B cell (primary cell): ENCODE measurements around the gene IL6ST. TPM values are rescaled to one million over a fixed set of nuclear protein-coding genes. Genes with fewer than 3 reads are reported as not detected.

Experiments used
- ATAC-seq: fragments of 200-7000 bp; cut with Tn5 transposase; one replicate; pipeline ENCODE4 v1.10.0; 2021; ENCODE audit warnings: low read depth, mild to moderate bottlenecking, moderate number of reproducible peaks, moderate library complexity
- CTCF ChIA-PET: fragments of 350-600 bp; sonication (Branson Sonifier 250); formaldehyde crosslinking; loops from one replicate; lab custom pipeline; 2021; ENCODE audit warnings: antibody characterized with exemption, inconsistent platforms; lab: Charles Lee
- POLR2A ChIA-PET: fragments of 350-600 bp; sonication (Branson Sonifier 250); formaldehyde crosslinking; loops from one replicate; lab custom pipeline; 2021; ENCODE audit warnings: antibody characterized with exemption; lab: Charles Lee
- DNase-seq: peaks from one replicate; pipeline ENCODE4 v3.0.0; 2013
- H2AFZ ChIP-seq: 2 replicates; pipeline ENCODE4 v1.6.1; 2012; ENCODE audit warnings: mild to moderate bottlenecking, low read depth, low read length; ENCODE audit not compliant: insufficient read depth, poor library complexity, severe bottlenecking
- H3K27ac ChIP-seq, 2 donors: 1 replicate in 1 of 2; 2 replicates in 1 of 2; pipeline ENCODE4 v1.5.1; 2012 to 2013; ENCODE audit warnings: low read length in 2 of 2, mild to moderate bottlenecking in 2 of 2, moderate library complexity in 1 of 2
- H3K27me3 ChIP-seq, 4 experiments: fragments of 200-600 bp in 1 of 4; sonication (generic) in 1 of 4; replicated peaks in 1 of 4; 1 replicate in 2 of 4; 2 replicates in 2 of 4; pipeline versions ENCODE4 v1.6.1 to v1.7.0; 2013 to 2016; ENCODE audit warnings: low read length in 3 of 4, mild to moderate bottlenecking in 2 of 4, mixed read lengths in 1 of 4, moderate library complexity in 1 of 4; ENCODE audit not compliant: insufficient read depth in 4 of 4, control insufficient read depth in 3 of 4; ENCODE audit errors: control extremely low read depth in 1 of 4
- H3K36me3 ChIP-seq, 2 experiments: replicated peaks in 1 of 2; 1 replicate in 1 of 2; 2 replicates in 1 of 2; pipeline versions ENCODE4 v1.6.1 to v1.7.1; 2013; ENCODE audit warnings: low read length in 1 of 2; ENCODE audit not compliant: insufficient read depth in 2 of 2, control insufficient read depth in 1 of 2; ENCODE audit errors: control extremely low read depth in 1 of 2, extremely low read depth in 1 of 2
- H3K4me1 ChIP-seq, 2 donors: fragments of 200-600 bp in 1 of 2; sonication (generic) in 1 of 2; 1 replicate in 1 of 2; 2 replicates in 1 of 2; pipeline versions ENCODE4 v1.5.1 to v1.6.1; 2013 to 2017; ENCODE audit warnings: low read length in 2 of 2; ENCODE audit not compliant: control insufficient read depth in 2 of 2, insufficient read depth in 2 of 2
- H3K4me2 ChIP-seq: replicated peaks from 2 replicates; pipeline ENCODE3; 2012; ENCODE audit warnings: mild to moderate bottlenecking, low read depth, low read length; ENCODE audit not compliant: poor library complexity, severe bottlenecking
- H3K4me3 ChIP-seq, 5 experiments: fragments of 200-600 bp in 1 of 5; sonication (generic) in 1 of 5; 1 replicate in 3 of 5; 2 replicates in 2 of 5; pipeline versions ENCODE4 v1.5.1 to v1.7.0; 2011 to 2016; ENCODE audit warnings: low read length in 4 of 5, mild to moderate bottlenecking in 4 of 5, low read depth in 2 of 5, control low read depth in 1 of 5, moderate library complexity in 1 of 5; ENCODE audit not compliant: insufficient read depth in 1 of 5; ENCODE audit errors: control extremely low read depth in 1 of 5, extremely low read depth in 1 of 5
- H3K79me2 ChIP-seq: fragments of 200-600 bp; sonication (generic); one replicate; pipeline ENCODE4 v1.6.0; 2016; ENCODE audit warnings: low read length; ENCODE audit not compliant: control insufficient read depth, insufficient read depth
- H3K9ac ChIP-seq: fragments of 200-600 bp; sonication (generic); 2 replicates; pipeline ENCODE4 v1.6.1; 2017; ENCODE audit warnings: mild to moderate bottlenecking, low read length, moderate library complexity
- H3K9me3 ChIP-seq, 3 donors: one replicate each; pipeline versions ENCODE4 v1.6.1 to v1.7.1; 2013; ENCODE audit warnings: low read length in 2 of 3; ENCODE audit not compliant: control insufficient read depth in 2 of 3, insufficient read depth in 1 of 3; ENCODE audit errors: control extremely low read depth in 1 of 3
- H4K20me1 ChIP-seq: 2 replicates; pipeline ENCODE4 v1.6.0; 2012; ENCODE audit warnings: mild to moderate bottlenecking, low read length; ENCODE audit not compliant: insufficient read depth, control insufficient read depth, poor library complexity, severe bottlenecking
- H3K27ac Mint-ChIP-seq: one replicate; pipeline ENCODE4 v1.8.0; 2021; ENCODE audit warnings: mixed read lengths
- H3K27me3 Mint-ChIP-seq: one replicate; pipeline ENCODE4 v1.8.0; 2021; ENCODE audit warnings: mixed read lengths
- H3K4me1 Mint-ChIP-seq: one replicate; pipeline ENCODE4 v1.8.0; 2021; ENCODE audit warnings: mixed read lengths
- H3K4me3 Mint-ChIP-seq: one replicate; pipeline ENCODE4 v1.8.0; 2021; ENCODE audit warnings: mixed read lengths
- H3K9me3 Mint-ChIP-seq: one replicate; pipeline ENCODE4 v1.8.0; 2022; ENCODE audit warnings: mixed read lengths; ENCODE audit not compliant: insufficient read depth
- CTCF ChIP-seq: fragments of 200-600 bp; IDR thresholded peaks from one replicate; pipeline ENCODE4 v1.8.0; 2022; ENCODE audit warnings: antibody characterized with exemption, mild to moderate bottlenecking
- EZH2 ChIP-seq: IDR thresholded peaks from 2 replicates; pipeline ENCODE4 v1.6.1; 2012; ENCODE audit warnings: borderline replicate concordance, low read depth, mild to moderate bottlenecking, moderate library complexity, low read length; ENCODE audit not compliant: insufficient read depth, poor library complexity, severe bottlenecking
- WGBS: methylation state at CpG from one replicate; pipeline ENCODE4 v1.1.5; 2013; ENCODE audit warnings: missing lambda C conversion rate; ENCODE audit not compliant: insufficient coverage; 5-methylcytosine and 5-hydroxymethylcytosine counted together
- intact Hi-C: fragments of 100-400 bp; cut with micrococcal nuclease; formaldehyde crosslinking; loops from one replicate; pipeline ENCODE4 v1.10.0; 2022
- polyA plus RNA-seq: library from polyadenylated mRNA; depleted of rRNA; stranded (reverse); fragments of >200 nt; gene quantifications from 2 replicates; pipeline ENCODE4 v1.2.3, GENCODE V29; 2012
- total RNA-seq, 2 donors: library from RNA; stranded (reverse); fragments of 120-200 nt in 1 of 2; gene quantifications; 1 replicate in 1 of 2; 2 replicates in 1 of 2; pipeline versions ENCODE4 v1.2.3 to v1.2.4, GENCODE V29; 2013 to 2022

IL6ST gene
- total and polyA plus RNA-seq, 2 donors (not counting 1 experiment from before 2014, with no cell fraction given): 4.3 to 28.0 TPM

- H3K4me1 Mint-ChIP-seq: no peaks in the 10 kb centered on the region
- TF ChIP-seq EZH2: no peak
- TF ChIP-seq CTCF: no peak
- Histone ChIP-seq H4K20me1 (no peaks in the 10 kb centered on the region), H3K9me3 (peaks cover 0 to 6% (median 0%) of the 10 kb centered on the region in 3 donors), H3K27ac (no peak overlapping the region), H3K79me2 (no peaks in the 10 kb centered on the region), H2AFZ (no peak overlapping the region), H3K9ac (no peak overlapping the region), H3K4me3 (no peak overlapping the region), H3K4me1 (no peaks in the 10 kb centered on the region), H3K27me3 (no peaks in the 10 kb centered on the region), H3K4me2 (no peak overlapping the region), H3K36me3 (no peaks in the 10 kb centered on the region)
- WGBS: 49% methylated on average over 2 of the region's 3 CpGs
- peaks cover 3% of the 10 kb centered on the region for H3K27me3 Mint-ChIP-seq
- ATAC-seq (no peak), DNase-seq (no peak)
- H3K27ac Mint-ChIP-seq: no peak overlapping the region
- H3K4me3 Mint-ChIP-seq: no peak overlapping the region
- intact Hi-C loops: no loop called here
- ChIA-PET CTCF (no interaction called here), POLR2A (no interaction called here)
- H3K9me3 Mint-ChIP-seq: no peaks in the 10 kb centered on the region
Observed at GRCh38 chr5:56011835-56012234, 17.1 kb upstream of the IL6ST start.

GRCh38 chr5:56010431-56010830 is 15.7 kb upstream of the IL6ST start:
- Histone ChIP-seq H3K27me3 (no peaks in the 10 kb centered on the region), H3K4me3 (no peak overlapping the region), H3K79me2 (no peaks in the 10 kb centered on the region), H3K9ac (no peak overlapping the region), H2AFZ (no peak overlapping the region), H4K20me1 (no peaks in the 10 kb centered on the region), H3K9me3 (peaks cover 0 to under 1% (median 0%) of the 10 kb centered on the region in 3 donors), H3K4me2 (no peak overlapping the region), H3K4me1 (peaks cover 5% of the 10 kb centered on the region in 2 donors), H3K36me3 (no peaks in the 10 kb centered on the region), H3K27ac (no peak overlapping the region)
- POLR2A ChIA-PET: no interaction called here
- H3K4me1 Mint-ChIP-seq: peaks cover 7% of the 10 kb centered on the region
- intact Hi-C loops: no loop called here
- TF ChIP-seq CTCF (no peak), EZH2 (no peak)
- H3K4me3 Mint-ChIP-seq: no peak overlapping the region
- H3K27ac Mint-ChIP-seq: no peak overlapping the region
- CTCF ChIA-PET: no interaction called here
- WGBS: no CpG with 5 or more reads among the region's 3 CpGs
- no peaks in the 10 kb centered on the region for H3K9me3 Mint-ChIP-seq
- peaks cover 3% of the 10 kb centered on the region for H3K27me3 Mint-ChIP-seq
- ATAC-seq: no peak
- no peak for DNase-seq
